ENCODE data around the gene WDR11.
"Not testable (repeated sequence)": the region's sequence is repeated elsewhere in the genome, so short reads cannot be mapped to it uniquely, and the experiment has no call there.

The WDR11 gene

DNA sequence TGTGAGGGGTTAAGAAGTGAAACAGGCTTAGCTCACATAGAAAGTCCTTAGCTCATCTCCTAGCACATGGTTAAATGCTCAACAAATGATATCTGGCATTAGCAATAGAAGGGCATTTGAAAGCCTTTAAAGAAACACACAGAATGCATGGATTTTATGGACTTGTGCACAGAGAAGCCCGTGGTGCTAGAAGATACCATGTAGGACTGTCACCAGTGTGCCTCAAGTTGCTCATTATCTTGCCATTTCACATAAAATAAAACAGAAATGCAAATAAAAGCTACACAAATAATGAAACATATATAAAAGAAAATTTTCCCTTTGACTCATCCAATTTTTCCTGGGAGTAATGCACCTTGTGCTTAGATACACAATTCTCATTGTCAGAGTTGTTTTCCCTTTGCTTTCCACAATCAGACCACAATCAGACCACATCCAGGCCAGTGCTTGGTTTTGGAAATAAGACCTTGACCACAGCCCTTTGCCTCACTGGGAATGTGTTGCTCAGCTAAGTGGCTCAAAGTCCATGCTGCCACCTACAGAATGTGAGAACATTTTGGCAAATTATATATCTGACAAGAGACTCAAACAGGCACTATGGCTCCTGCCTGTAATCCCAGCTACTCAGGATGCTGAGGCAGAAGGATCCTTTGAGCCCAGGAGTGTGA is 9.5 kb upstream of the WDR11 start:
- no peak for DNase-seq

DNA sequence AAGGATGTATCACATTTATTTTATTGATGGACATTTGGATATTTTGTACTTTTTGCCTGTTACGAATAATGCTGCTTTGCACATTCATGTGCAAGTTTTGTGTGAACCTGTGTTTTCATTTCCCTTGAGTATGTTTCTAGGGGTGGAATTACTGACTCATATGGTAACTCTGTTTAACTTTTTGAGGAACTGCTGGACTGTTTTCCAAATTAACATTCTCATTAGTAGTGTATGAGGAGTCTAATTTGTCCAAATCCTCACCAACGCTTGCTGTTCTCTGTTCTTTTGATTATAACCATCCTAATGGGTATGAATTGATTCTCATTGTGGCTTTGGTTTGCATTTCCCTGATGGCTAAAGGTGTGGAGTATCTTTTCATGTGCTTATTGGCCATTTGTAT is 3.2 kb downstream of the WDR11 start:
- DNase-seq = no peak

DNA sequence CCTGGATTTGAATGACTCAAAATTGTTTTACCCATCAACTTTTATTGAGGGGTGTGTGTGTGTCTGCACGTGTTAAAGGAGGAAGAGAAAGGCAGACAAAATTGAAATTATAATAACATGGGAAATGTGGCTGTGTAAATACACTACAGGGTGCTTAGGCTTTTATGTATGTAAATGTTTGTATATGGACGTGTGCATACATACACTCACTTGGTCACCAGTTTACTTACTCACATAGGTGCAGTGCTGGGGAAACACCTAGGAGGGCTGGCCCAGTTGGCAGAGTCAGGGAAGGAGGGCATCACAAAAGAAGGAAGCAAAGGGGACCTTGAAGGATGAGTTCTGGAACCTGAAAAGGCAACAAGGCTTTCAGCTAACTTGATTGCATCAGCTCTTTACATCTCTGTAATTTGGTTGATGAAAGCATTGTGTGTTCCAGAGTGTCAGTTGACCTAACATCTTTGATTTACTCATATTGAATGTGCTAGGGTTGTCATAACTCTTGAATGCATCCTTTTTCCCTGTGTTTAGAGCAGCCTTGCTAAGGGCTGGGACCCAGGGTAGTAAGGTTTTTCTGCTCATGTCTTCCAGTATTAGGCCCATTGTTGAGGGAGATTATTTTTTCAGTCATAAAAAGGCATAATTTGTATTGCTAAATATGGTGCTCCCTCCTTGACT is 10.2 kb downstream of the WDR11 start:
- DNase-seq = no peak

DNA sequence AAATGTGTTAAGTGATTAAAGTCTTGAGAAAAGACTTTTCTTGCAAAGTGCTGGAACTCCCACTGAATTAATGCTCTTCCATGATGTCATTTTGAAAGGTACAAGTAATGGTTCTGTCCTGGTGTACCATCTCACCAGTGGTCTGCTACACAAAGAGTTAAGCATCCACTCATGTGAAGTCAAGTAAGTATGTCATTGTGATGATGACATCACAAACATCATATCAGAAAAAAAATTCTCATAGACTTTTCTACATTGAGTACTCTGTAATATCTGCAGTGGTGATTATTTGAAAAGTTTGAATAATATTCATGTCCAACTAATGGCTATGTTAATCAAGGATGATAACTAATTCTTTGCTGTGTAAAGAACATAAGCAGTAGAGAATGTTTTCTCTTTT is 22.6 kb downstream of the WDR11 start:
- no peak for DNase-seq

DNA sequence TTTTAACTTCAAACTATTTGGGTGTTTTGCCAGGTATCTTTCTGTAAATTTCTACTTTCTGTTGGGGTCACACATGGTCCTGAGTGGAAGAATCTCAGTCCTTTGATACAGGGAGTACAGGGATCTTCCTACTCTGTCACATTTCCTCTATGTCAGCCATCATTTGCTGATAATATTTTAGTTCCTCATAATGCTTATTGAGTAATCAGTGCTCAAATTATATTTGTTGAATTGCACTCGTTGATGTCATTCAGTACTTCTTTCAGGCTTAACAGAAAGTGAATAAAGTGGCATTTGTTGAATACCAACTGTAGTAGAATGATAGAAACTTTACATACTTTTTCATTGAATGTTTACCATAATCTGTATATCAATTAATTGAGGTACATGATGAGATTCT is 31.9 kb downstream of the WDR11 start:
- DNase-seq = no peak

DNA sequence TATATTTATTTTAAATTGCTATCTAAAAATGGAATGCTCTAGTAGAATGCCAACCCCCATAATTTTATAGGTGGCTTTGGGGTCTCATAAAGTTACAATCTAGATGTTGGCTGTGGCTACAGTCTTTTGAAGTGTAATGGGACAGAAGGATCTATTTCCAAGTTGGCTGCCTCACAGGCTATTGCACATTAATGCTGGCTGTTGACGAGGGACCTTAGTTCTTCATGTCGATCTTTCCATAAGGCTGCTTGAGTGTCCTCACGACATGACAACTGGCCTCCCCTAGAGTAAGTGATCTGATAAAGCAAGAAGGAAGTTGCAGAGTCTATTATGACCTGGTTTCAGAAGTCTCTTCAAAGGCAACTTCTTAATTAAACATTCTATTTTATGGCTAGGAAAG is 36.3 kb downstream of the WDR11 start:
- no peak for DNase-seq

DNA sequence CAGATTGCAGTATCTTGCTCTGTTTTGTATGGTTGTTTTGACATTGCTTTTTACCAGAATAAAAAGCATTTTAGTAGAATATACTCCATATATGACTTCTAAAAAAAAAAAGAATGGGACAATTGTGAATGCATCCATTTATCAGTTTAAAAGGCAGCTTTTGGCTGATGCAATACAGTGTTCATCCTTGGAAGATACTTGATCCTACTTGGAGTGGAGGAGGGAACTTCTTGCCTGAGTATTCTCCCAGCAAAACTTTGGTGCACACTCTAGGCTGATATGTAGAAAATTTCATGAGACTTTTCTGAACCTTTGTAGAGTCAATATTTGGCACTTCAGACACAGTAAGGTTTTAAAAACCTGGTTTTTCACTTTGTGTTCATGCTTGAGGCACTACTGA is 40.2 kb downstream of the WDR11 start:
- DNase-seq = no peak

DNA sequence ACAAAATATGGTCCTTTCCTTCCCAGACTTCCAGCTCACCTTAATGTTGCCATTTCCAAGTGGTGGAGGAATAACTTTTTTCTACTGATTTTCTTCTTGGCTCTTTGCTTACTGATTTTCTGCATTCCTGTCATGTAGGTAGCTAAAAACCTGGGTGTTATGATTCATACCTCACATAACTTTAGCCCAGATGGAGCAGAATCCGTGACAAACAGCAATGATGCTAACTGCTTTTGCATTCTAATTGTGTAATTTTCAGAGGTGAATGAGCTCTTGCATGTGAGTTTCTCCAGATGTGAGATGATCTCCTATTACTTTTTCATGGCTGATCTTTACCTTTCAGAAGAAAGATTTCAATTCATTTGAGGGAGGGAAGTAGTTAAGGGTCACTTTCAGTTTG is 43.4 kb downstream of the WDR11 start:
- DNase-seq = no peak

DNA sequence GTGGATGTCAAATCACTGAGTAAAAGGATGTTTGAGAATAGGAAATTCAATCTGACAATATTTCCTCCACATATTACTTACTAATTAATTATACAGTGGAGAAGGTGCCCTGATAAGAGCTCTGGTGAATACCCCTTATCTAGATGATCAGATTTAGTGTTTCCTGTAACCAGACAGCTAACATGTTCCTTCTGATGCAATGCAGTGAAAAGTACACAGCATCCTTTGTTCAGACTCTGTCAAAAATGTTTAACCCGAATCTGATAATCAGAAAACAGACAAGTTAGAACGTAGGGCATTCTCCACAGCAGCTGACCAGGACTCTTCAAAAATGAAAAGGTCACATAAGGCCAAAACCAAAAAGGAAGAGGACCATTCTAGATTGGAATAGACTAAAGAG is 46.2 kb downstream of the WDR11 start:
- DNase-seq = no peak

DNA sequence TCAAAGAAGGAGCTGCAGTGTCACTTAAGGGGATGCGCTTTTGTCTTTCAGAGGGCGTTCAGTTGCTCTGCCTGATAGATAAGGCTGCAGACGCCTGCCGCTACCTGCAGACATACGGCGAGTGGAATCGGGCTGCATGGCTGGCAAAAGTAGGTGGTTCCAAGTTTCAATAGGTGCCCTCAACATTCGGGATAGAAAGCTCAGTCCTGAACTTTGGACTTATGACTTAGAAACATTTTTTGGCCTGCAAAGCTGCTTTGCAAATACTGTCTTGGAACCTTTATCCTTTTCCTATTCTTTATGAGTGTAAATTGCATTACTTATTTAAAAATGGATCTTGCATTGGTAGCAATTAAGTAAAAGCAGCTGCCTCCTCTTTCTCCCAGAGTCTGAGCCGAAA is 54.1 kb downstream of the WDR11 start:
- DNase-seq = no peak

DNA sequence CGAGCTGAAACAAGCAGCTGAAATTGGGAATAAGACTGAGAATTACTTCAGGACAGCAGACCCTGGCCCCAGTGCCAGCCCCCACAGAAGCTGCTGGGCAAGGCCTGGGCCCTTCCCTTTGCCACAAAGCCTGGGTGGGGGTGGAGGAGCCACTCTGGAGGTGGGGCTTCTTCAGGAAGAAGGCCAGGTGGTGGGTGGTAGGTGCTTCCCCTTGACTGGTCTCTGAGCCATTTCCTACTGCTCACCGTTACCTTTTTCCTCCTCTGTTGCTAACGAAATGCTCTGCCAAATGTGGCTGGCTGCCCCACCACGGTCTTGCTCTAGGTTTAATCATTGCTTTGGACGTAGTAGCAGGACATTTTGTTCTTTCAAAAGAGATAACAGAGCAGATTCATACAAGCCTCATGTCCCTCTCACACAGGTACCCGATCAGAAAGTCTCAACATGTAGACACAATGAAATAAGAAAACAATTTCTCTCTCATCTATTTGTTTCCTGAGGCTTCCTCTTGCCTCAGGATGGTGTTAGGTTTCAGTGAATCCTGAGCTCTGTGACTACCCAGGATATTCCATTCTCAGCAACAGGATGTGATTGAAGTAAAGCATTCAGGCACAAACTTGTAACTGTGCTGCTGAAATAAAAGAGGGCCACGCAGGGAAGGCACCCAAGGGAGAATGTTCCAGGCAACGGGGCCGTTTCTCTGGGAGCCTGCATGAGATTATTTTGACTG is 66.5 kb downstream of the WDR11 start:
- no peak for DNase-seq

DNA sequence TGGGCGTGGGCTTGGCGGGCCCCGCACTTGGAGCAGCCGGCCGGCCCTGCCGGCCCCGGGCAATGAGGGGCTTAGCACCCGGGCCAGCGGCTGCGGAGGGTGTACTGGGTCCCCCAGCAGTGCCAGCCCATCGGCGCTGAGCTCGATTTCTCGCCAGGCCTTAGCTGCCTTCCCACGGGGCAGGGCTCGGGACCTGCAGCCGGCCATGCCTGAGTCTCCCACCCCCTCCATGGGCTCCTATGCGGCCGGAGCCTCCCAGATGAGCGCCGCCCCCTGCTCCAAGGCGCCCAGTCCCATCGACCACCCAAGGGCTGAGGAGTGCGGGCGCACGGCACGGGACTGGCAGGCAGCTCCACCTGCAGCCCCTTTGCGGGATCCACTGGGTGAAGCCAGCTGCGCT is 72.7 kb downstream of the WDR11 start:
- DNase-seq = not testable (repeated sequence)

DNA sequence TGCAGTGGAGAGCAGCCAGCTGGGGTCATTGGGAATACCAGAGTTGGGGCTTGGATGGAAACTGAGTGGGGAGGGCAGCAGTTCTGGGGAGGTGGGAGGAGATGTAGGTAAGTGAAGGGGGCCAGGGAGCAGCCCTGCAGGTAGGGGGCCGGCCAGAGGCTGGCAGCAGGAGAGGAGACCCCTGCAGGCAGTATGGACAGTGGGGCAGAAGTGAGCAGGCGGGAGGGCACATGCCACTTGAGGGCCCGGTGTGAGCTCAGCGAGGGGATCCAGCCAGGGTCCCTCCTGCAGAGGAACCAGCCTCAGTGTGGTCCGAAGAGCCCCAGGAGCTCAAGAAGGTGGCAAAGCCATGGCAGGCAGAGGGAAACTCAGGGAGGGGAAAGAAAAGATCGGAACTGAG is 75.4 kb downstream of the WDR11 start:
- no peak for DNase-seq

DNA sequence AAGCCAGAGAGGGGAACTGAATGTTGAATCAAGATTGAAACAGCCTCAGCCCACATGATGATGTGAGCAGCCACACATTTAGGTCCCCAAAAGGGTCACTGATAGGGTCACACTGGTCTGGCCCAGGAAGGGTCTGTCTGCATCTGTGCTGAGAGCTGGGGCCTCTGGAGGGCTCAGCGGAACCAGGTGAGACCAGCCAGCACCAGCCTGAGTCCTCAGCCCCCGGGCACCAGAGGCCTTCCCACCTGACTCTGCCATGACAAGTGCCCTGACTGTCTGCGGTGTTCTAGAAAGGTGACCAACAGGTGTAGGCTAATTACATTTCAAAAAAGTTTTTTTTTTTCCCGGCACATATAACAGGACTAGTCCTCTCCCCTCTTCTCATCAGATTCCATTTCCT is 76.2 kb downstream of the WDR11 start:
- DNase-seq = no peak

DNA sequence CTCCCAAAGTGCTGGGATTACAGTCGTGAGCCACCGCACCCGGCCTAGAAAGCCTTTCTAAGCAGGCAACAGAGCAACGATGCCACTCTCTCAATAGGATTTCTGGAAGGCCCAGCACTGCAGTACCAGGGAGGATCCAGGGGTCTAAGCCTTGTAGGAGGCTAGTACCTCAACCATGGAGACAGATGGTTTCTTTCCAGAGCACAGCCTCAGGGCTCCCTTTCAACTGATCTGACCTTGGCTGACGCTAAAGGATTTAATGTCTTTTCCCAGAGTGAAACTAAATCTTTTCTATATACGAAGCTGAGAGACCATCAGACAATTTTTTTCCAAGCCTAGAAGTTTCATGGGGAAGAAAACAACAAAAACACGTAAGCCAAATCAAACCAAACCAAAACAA is 78.0 kb downstream of the WDR11 start:
- no peak for DNase-seq

DNA sequence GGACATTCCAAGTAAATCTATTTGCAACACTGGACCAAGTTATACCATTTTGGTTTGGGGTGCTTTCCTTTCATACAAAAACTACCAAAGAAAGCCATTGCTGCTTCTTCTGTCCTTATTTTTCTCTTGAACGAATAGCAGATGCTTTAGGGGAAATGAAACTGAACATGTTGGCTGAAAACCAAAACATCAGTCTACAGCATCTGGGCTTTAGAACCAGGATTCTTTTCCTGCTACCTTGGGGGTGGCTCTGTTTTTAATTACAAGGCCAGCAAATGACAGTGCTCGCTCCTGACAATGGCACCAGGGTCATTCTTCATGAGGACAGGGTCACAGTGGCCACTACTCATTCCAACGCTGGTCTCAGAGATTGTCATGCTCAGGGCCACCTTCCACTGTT is 80.3 kb downstream of the WDR11 start:
- no peak for DNase-seq

DNA sequence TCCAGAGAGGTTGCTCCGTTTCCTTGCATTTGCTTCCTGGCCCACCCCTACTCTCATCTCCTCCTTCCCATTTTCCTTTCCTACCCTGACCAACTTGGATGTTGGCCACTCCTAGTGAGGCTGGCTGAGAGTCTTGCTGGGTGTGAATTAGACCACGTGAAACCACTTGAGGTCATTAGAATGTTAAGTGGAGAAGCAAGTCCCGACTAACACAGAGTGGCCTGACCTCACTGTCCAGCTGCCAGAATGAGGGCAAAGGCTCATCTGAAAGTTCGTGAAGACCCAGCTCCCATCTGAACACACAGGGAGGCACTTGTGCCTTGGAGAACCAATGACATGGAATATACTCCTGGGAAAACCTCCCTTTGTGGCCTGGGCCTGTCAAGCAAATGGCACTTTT is 80.8 kb downstream of the WDR11 start:
- DNase-seq = no peak

DNA sequence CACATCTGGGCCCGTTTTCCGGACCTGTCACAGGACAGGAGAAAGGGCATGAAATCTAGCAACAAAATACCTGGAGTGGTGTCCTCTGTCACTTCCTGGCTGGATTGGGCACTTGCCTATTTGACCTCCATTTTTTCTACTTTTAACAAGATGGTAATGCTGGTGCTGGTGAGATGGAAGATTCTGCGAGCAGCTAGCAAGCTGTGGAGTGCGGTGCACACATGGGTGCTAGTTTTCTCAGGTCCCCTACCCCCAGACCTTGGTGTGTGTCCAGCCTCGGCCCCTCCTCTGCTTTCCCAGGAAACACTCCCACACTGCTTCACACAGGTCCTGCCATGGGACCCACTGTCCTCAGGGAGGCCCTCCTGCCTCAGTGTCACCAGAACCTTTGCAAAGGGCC is 87.7 kb downstream of the WDR11 start:
- DNase-seq = no peak

DNA sequence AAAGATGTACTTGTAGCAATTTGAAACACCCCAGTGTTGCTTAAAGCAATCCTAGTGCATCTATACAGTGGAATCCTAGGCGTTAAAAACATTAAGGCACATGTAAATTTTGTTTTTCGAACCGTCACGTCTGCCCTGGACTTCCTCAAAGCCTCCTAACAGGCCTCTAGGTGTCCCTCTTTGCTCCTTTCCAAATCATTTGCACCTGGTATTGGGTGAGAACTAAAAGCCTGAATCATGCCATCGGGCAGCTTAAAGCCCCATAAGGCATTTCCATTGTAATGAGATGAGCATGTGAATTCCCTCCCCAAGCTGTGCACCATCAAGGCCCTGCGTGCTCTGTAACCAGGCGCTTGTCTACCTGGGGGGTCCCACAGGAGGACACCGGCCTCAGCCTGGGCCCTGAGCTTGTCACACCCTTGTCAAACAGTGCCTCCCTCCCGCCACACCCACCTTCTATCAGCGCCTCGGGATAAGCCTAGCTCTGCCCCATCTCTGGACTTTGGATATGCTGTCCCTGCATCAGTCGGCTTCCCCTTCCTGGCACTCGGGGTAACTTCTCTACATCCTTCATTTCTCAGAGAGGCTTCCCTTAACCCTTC is 89.2 kb downstream of the WDR11 start:
- DNase-seq = no peak

DNA sequence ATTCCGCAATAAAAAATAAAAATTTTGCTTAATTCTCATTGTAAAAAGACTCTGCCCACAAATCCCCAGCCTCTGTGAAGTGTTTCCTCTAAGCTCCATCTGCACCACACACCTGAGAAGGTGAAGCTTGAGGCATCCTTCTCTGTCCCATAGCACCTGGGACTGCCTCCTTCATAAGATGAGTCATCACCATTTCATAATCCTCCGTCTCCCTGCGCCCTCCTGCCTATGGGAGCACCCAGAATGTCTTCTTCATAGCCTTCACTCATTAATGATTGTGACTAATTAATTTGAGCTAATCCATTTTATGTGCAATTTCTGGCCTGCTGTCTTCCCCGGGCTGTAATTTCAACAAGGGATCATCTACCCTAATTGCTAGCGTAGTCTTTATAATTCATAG is 90.3 kb downstream of the WDR11 start:
- no peak for DNase-seq

DNA sequence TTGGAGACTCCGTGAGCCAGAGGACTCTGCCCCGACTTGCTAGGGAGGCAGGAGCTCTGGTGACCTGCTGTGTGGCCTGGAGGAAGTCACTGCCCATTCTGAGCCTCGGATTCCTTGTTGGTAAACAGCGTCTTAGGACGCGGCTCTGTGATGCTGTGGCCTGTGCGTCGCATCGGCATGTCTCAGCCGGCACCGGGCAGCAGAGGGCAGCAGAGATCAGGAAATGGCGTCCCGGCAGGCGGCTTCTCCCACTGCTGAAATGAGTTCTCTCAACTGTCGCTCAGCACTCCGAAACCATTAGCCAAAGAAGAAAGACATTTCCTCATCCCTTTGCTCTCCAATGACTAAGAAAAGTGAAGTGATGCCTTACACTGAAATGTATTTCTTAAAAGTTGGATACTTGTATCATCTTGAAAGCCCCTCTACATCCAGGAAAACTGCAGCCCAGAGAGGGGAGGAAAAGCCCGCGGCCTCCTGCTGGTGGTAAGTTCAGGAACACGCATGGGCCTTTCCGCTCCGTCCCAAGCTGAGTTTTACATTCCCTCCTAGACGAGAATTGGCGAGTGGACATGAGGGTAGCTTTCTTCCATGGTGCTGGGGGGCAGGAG is 91.7 kb downstream of the WDR11 start:
- DNase-seq = peak; percentile 33

DNA sequence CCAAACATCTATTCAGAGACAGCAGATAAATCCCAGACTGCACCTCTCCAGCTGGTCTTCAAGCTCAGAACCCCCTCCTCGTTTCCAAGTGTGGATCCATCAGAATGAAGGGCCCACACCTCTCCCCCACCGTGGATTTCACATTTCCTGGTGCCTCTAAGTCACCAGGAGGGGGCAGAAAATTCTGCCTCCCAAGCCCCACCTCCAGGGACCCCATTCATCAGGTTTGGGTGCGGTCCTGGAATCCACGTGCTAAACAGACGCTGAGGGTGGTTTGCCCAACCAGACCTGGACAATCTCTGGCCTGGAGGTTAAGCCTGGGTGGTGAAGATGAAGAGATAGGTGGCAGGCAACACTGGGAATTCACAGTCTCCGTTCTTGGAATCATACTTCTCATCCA is 92.4 kb downstream of the WDR11 start:
- DNase-seq = no peak

DNA sequence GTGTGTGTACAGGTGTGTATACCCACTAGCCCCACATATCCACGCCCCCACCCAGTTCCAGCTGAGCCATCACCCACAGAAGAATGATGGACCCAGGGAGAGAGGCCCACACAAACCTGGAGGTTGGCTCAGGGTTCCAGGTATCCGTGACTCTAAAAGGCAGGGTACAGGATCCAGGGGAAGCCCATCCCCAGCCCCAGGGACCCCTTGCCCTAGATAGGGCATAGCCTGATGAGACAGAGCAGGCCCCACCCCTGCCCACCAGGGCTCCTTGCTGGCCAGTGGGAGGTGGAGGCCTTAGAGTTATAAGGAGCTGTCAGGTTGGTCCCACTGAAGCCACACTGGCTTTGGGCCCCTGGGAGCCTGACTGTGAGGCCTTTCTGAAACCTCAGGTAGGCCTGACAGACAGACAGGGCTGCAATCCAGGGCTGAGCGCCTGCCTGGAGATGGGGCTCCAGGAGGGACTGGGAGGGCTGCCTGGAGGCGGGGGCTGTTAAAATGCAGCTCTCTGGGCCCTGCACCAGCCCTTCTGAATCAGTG is 93.5 kb downstream of the WDR11 start:
- no peak for DNase-seq
